ENCODE data around the gene MYO1H. TPM values are rescaled to one million over a fixed set of nuclear protein-coding genes. Genes with fewer than 3 reads are reported as not detected.
"Not testable (repeated sequence)": the region's sequence is repeated elsewhere in the genome, so short reads cannot be mapped to it uniquely, and the experiment has no call there.

Gene MYO1H
- total RNA-seq, 1 experiment from 2014 or later, result not detected

DNA sequence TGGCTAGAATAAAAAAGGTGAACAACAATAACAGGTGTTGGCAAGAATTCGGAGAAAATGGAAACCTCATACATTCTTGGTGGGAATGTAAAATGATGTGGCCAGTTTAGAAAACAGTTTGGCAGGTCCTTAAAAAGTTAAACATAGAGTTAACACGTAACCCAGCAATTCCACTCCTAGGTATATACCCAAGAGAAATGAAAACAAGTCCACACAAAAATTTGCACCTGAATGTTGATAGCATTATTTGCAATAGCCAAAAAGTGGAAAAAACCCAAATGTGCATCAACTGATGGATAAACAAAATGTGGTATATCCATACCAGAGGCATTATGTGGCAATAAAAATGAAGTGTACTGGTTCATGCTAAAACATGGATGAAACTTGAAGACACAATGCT is 2.3 kb upstream of the MYO1H start:
- DNase-seq (ENCODE audit: low read depth), result no peak

DNA sequence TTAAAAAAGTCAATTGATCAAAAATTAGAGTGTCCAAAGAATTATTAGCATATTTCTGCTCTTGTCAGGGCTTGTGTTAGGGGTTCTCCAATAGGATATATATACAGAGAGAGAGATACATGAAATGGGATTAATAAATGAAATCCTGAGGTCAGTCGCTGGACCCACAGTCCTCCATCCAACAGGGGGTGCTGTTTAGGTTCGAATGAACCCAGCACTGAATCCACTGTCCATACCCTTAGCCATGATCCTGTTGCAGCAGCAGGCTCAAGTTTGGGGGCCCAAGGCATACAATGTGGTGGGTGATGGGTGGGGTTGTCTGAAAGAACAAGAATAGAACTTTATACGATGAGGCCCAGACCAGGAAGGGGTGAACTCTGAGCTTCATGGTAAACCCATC is 780 bp upstream of the MYO1H start:
- DNase-seq (ENCODE audit: low read depth), result no peak

DNA sequence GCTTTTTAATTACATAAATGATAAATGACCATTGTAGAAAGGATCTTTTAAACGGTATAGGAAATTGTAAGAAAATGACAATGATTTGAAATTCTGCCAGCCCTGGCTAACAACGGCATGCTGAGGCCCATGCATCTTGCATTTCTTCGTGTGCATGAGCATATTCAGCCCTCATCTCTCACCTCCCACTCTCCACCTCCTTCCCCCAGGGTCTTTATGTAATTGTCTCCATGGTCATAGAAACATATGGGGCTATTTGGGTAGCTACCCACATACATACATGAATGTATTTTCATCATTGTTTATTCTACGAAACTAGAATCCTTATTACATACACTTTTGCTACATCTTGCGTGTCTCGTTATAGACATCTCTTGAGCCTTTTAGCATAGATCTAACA is 4.5 kb downstream of the MYO1H start:
- no peak for DNase-seq (ENCODE audit: low read depth)

DNA sequence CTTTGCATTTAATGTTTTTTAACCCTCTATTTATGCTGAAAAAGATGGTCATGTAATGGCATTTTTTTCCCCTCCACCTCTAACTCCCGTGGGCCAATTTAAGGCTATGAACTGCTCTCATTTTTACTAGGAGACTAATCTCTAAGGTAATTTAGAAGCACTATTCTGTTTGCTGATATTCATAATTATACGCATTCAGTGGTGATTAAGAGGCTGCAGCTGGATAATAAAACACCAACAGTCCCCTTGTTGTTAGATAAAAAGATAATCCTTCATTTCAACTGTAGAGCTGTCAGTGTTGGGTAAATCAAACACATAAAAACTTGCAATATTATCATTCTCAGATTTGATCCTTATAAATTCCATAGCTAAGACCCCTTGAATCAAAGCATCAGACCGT is 8.9 kb downstream of the MYO1H start:
- no peak for DNase-seq (ENCODE audit: low read depth)

DNA sequence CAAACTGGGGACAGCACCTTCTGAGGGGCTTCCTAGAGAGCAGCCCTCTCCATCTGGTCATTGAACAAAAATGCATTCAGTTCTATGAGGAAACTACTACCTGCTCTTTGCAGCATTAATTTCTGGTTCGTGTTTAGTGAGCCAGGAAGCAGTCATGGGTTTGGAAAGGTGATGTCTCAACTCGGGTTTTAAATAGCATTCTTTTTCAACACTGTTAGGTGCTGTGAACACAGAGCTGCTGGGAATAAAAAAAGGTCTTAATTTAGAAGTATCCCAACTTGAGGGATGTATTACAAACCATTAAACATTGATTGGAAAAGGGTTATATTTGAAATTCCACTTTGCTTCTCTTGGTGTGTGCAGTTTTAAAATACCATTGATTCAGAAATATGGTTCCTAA is 9.3 kb downstream of the MYO1H start:
- DNase-seq (ENCODE audit: low read depth), result no peak

DNA sequence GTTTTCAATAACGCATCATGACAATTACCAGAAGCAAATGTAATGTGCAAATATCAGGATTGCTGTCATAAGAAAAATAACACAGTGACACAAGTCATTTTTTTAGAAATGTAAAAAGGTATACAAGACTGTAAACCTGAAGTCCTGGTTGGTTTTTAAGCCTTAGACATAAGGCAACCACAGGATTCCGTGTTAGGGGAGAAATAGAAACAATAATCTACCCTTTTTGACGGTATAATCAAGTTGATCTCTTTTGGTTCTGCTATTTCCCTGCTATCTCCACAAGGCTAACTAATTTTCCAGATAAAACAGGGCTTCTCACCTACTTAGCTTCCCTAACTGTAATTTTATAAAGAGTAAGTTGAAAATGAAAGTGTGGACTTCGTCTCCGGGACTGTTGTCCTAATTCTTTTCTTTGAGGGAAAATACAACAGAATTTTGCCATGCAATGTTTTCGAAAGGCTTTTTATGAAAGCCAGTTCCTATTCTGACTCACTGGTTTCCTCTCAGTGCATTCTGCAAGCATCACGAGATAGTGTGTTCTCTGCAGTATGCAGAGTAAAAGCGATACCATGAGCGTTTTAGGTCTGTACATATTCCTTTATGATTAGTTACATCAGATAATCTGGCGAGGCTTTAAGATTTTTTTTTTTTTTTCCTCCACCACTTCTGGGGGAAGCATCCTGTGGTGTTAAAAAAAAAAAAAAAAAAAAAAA is 10.6 kb downstream of the MYO1H start:
- DNase-seq (ENCODE audit: low read depth), result peak; percentile 28

DNA sequence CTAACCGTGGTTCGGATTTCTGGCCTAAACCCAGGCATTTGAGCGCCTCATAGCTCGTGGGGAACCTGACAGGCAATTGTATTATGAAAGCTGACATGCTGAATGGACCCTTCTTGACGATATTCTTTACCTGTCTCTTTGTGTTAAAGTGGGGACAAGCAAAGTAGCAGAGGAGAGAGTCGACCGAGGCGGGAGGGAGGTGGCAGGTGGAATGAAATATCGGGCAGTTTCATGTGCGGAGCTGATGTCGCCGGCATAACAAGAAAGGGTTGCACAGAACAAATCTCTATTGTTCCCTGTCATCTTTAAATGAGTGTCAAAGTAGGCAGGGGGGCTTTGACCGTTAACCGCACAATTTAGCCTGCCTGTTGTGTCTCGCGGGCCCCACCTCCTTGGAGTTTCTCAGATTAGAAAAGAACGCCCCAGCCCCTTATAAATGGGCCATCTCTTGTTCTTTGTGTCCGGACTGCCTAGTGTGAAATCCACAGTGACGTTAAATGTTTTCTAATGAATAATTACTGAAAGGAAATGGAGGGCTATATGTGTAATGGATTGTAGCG is 11.5 kb downstream of the MYO1H start:
- no peak for DNase-seq (ENCODE audit: low read depth)

DNA sequence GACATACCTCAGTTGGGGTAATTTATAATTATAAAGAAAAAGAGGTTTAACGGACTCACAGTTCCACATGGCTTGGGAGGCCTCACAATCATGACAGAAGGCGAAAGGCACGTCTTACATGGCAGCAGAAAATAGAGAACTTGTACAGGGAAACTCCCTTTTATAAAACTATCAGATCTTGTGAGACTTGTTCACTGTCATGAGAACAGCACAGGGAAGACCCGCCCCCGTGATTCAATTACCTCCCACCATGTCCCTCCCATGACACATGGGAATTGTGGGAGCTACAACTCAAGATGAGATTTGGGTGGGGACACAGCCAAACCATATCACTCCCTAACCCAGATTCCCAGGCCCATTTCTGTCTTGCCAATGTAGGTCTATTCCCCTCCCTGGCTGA is 22.1 kb downstream of the MYO1H start:
- DNase-seq (ENCODE audit: low read depth), result no peak

DNA sequence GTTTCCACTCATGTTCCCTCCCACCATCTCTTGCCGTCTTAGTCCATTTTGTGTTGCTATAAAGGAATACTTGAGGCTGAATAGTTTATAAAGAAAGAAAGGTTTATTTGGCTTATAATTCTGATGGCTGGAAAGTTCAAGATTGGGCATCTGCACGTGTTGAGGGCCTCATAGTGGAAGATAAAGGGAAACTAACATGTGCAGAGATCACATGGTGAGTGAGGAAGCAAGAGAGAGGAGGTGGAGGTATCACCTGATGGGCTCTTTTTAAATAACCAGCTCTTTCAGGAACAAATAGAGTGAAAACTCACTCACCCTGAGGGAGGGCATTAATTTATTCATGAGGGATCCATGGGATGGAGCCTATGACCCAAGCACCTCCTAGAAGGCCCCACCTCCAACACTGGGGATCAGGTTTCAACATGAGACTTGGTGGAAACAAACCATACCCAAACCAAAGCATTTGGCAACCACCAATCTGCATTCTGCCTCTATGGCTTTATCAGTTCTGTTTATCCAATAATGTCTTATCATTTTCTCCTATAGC is 29.5 kb downstream of the MYO1H start:
- DNase-seq (ENCODE audit: low read depth), result no peak

DNA sequence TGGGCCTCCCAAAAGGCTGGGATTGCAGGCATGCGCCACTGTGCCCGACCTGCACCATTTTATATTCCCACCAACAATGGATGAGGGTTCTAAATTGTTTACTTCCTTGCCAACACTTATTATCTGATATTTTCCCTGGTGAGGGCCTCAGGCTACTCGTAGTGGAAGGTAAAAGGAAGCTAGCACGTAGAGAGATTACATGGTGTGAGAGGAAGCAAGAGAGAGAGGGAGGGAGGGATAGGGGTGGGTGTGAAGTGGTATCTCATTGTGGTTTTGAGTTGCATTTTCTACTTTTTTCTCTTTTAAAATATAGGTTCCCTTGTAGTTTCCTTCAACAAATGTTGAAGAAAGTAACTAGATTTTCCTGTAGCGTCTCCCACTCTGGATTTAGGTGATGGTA is 30.9 kb downstream of the MYO1H start:
- no peak for DNase-seq (ENCODE audit: low read depth)

DNA sequence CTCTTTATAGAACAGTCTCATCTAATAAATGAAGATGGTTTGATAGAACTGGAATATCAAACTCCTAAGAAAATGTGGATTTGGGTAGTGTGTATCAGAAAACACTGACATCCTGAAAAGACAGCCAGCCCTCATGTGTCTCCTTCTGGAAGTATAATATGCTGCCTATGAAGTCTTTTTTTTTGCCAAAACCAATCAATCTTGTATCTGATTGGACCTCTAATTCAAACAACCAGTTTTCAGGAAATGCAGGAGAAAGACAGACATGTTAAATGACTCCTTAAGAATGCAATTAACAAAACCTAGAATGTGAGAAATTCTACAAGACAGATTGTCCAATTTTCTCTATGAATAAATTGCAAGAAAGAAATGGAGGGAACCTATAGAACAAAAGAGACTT is 34.3 kb downstream of the MYO1H start:
- DNase-seq (ENCODE audit: low read depth), result no peak

DNA sequence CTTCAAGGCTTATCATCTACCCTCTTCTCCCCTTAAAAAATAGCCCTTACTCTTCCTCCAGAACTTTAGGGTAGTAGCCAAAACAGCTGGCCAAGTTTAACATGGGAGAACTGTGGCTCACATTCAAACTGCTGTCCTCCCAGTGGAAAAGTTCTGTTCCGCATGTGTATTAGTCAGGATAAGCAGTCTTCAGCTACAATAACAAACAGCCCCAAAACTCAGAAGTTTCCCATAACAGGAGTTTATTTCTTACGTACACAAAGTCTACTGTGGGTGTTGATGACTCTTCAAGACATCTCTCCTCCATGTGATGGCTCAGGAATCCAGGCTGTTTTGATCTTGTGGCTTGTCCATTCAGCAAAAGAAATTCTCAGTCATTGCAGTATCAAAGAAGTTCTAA is 35.5 kb downstream of the MYO1H start:
- DNase-seq (ENCODE audit: low read depth), result no peak

DNA sequence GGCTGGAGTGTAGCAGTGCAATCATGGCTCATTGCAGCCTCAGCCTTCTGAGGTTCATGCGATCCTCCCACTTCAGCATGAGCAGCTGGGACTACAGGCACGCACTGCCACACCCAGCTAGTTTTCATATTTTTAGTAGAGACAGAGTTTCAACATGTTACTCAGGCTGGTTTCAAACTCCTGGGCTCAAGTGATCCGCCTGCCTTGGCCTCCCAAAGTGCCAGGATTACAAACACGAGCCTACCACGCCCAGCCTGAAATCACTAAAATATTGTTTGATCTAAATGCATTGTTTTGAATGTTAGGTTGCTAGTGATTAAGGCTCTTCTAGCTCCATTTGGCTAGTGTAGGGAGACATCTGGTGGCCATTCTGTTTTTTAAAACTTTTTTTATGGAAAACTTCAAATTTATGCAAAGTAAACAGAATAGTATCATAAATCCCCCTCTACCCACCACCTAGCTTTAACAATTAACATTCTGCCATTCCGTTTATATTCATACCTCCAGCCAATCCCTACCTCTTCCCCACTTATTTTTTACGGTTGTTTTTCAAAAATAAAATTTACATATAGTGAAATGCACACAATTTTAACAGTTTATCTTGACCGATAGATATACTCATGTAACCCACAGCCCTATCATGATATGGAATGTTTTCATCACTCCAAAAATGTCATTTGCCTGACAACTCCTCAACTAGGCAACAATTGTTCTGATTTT is 37.8 kb downstream of the MYO1H start:
- DNase-seq (ENCODE audit: low read depth), result peak; percentile 21

DNA sequence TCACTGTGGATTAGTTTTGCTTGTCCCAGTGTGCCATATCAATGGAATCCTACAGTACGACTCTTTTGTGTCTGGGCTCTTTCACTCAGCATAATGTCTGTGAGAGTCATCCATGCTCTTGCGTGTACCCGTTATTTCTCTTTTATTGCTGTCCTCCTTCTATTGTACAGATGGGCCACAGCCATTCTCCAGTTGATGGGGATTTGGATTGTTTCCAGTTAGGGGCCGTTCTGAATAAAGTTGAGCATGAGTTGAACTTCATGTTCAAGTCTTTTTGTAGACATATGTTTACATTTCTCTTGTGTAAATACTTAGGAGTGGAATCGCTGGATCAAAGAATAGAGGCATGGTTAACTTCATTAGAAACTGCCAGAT is 38.3 kb downstream of the MYO1H start:
- no peak for DNase-seq (ENCODE audit: low read depth)

DNA sequence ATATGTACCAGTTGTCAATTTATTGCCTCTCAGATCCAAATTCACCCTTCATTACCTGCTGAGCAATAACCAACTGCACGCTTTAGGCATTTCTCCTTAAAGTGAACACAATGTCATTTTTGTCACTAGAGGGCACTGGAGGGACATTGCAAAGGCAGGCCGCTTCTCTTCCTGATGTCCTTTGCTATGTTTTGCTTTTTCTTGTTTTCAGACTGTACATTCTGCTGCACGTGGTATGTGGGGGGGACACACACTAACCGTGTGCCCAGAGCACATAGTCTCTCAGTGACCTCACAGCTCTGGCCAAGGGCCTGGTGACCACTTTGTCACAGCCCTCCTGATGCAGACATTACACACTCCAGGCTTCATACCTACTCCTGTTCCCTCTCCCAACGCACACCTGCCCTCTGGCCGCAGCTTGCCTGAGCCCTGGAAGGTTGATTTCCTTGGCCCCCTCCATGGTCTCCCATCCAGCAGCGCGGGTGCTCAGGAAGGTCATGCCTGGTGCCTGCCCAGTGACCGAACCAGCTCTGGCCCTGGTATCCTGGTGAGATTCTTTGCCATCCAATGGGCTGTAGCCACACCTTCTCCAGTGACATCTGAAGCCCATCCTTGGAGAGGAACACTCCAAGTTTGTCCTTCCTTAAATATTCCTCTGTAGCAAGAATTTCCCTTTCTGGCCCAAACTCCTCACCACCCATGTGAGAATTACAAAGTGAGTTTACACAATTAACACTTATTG is 39.9 kb downstream of the MYO1H start:
- DNase-seq (ENCODE audit: low read depth), result peak; percentile 37

DNA sequence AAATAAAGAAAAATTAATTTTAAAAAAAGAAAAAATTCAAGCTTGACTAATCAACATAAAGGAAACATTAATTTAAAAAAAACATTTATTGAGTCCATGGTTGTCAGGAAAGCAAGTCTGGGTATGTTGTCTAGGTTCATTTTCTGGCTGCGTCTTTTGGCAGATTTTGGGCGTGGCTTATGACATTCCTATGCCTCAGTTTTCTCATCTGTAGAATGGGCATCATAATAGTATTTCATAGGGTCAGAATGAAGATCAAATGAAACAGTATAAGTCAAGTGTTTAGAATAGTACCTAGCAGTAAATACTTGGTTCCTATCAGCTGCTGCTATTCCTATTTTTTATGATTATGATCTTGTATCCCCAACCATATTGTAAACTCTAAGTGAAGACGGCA is 40.5 kb downstream of the MYO1H start:
- no peak for DNase-seq (ENCODE audit: low read depth)

DNA sequence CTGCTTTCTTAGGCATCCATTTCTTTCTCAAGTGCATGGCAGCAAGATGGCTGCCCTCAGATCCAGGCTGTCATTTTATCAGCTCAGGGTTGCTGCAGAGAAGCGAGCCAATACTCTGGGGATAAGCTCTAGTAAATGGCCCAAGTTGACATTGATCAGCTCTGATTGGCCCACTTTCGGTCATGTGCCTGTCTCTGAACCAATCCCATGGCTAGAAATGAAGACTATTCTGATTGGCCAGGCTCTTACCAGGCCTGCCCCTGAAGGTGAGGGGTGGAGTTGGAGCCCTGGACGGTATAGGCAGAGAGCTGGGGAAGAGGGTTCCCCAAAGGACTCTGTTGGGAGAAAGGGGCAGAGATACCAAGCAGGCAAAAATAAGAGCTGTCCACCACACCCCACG is 41.4 kb downstream of the MYO1H start:
- DNase-seq (ENCODE audit: low read depth), result no peak

DNA sequence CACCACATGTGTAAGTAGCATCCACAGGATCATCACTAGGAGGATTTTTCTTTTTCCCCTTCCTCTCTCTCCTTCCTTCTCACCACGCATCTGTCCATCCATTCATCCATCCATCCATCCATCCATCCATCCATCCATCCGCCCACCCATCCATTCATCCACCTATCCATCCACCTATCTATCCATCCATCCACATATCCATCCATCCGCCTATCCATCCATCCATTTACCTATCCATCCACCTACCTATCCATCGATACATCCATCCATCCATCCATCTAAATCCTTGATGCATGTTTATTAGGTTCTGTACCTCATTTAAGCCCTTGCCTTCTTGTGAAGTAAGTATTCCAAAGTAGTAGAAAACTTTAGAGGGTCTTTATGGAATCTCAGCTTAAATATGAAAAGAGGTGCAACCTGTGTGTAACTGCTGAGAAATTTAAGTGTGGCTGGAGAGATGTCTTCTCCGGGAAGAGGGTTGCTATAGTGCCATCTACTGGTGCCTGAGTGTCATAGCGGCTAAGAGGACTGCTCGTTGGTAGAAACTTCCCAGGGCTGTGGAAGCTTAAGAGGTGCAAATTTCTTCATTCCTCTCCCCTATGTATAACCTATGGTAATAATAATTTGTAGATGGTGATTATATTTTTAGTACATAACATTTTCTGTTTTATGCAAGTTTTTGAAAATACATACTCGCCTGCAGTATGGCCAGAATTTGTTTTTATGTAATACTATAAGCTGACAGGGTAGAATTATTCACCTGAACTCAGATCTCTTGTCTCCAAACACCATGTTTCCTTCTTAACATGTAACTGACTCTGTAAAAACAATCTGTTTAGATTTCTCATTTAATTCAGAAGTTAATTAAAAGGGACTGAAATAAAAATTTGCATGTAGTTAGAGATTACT is 46.0 kb downstream of the MYO1H start:
- DNase-seq (ENCODE audit: low read depth), result peak; percentile 51

DNA sequence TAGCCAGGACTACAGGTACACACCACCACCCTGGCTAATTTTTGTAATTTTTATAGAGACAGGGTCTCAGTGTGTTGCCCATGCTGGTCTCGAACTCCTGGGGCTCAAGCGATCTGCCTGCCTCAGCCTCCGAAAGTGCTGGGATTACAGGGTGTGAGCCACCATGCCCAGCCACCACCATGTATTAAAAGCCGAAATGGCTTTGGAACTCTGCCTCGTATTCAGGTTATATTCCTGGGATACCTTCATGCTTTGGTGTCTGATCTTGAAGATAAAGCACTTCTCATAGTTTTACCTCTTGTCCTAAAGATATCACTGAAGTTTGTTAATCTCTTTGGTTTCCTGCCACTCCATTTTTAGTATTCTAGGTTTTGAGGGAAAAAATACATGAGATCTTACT is 47.2 kb downstream of the MYO1H start:
- no peak for DNase-seq (ENCODE audit: low read depth)

DNA sequence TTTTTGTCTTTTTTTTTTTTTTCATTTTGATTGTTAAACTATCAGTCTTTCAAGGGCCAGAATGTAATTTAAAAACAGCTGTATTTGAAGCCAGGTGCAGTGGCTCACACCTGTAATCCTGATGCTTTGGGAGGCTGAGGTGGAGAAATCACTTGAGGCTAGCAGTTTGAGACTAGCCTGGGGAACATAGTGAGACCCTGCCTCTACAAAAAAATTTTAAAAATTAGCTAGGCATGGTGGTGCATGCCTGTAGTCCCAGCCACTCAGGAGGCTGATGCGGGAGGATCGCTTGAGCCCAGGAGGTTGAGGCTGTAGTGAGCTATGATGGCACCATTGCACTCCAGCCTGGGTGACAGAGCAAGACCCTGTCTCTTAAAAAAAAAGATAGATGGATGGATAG is 57.1 kb downstream of the MYO1H start:
- DNase-seq (ENCODE audit: low read depth), result not testable (repeated sequence)

DNA sequence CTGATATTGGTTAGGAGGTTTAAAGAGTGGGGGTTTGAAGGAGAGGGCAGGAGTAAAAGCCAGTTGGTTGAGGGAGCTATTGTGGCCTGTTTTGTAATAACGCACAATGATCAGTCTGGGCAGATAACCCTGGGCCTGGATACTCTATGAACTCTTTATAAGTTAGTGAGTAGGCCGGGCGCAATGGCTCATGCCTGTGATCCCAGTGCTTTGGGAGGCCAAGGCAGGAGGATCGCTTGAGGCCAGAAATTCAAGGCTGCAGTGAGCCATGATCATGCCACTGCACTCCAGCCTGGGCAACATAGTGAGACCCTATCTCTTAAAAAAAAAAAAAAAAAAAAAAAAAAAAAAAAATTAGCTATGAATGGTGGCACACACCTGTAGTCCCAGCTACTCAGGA is 58.4 kb downstream of the MYO1H start:
- not testable (repeated sequence) for DNase-seq (ENCODE audit: low read depth)
